Fibroblast of pulmonary artery (primary cell): ENCODE data around the gene MBD6.

ENCODE experiments used
- DNase-seq: peaks from one replicate; pipeline ENCODE4 v3.0.0-alpha.2; 2010; ENCODE audit warnings: low read depth
- H3K4me3 ChIP-seq: replicated peaks from 2 replicates; pipeline ENCODE4 v1.5.1; 2011; ENCODE audit warnings: low read depth, mild to moderate bottlenecking, control low read depth, low read length, moderate library complexity
- TF ChIP-seq, protein P1 (sequence below): IDR thresholded peaks from 2 replicates; pipeline ENCODE4 v1.5.1; 2011; ENCODE audit warnings: mild to moderate bottlenecking, control low read depth, low read length, inconsistent platforms; ENCODE audit errors: missing control alignments

Gene MBD6

GRCh38 chr12:57545809-57546437 lies 23.3 kb downstream of the MBD6 start:
- TF ChIP-seq, protein P1, sequence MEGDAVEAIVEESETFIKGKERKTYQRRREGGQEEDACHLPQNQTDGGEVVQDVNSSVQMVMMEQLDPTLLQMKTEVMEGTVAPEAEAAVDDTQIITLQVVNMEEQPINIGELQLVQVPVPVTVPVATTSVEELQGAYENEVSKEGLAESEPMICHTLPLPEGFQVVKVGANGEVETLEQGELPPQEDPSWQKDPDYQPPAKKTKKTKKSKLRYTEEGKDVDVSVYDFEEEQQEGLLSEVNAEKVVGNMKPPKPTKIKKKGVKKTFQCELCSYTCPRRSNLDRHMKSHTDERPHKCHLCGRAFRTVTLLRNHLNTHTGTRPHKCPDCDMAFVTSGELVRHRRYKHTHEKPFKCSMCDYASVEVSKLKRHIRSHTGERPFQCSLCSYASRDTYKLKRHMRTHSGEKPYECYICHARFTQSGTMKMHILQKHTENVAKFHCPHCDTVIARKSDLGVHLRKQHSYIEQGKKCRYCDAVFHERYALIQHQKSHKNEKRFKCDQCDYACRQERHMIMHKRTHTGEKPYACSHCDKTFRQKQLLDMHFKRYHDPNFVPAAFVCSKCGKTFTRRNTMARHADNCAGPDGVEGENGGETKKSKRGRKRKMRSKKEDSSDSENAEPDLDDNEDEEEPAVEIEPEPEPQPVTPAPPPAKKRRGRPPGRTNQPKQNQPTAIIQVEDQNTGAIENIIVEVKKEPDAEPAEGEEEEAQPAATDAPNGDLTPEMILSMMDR, result no peak
- peak overlapping the region; percentile 89 for H3K4me3 ChIP-seq
- DNase-seq, result no peak

DNA sequence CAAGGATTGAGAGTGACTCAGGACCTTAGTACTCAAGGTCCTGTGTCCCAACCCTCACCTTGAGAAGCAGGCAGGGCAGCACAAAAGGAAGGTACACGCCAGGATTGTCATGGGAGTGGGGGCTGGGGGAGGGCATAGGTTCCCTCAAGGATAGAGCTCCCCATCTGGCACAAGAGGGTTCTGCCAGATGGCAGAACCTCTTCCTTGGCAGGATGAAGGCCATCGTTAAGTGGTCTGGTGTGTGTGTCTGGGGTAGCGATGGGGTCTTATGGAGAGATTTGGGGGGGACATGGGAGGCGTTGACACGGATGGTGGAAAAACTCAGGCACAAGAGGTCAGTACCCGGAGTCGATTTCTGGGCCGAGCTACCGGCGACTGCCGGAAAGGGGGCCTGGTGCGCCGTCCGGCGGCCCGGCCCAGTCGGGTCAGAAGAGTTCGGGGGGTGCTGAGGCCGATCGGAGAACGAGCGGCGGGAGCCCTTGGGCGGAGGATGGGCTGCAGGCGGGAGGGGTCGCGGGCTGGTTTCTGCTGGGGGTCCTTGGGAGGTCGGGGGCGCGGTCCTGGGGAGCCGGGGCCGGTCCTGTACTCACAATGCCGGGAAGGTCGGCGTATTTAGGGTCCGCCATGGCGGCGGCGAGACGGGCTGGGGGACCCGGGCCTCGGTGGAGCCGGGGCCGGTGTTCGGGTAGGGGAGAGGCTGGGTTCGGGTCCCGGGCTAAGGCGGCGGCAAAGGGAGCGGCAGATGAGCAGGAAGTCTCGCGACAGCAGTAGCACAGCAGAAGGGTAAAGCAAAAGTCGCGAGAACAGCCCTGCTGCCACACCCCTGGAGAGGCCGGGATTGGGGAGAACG lies 24.0 kb downstream of the MBD6 start, which contains the start of gene DCTN2:
Gene DCTN2, minus strand, starts transcription at position 755 of the 850 bp plus-strand sequence. Its CDS starts 129 bp downstream, at position 626.
- peak within 1 kb of the TSS; percentile 89 for H3K4me3 ChIP-seq
- DNase-seq, result peak; percentile 98
- TF ChIP-seq, protein P1, result no peak

DNA sequence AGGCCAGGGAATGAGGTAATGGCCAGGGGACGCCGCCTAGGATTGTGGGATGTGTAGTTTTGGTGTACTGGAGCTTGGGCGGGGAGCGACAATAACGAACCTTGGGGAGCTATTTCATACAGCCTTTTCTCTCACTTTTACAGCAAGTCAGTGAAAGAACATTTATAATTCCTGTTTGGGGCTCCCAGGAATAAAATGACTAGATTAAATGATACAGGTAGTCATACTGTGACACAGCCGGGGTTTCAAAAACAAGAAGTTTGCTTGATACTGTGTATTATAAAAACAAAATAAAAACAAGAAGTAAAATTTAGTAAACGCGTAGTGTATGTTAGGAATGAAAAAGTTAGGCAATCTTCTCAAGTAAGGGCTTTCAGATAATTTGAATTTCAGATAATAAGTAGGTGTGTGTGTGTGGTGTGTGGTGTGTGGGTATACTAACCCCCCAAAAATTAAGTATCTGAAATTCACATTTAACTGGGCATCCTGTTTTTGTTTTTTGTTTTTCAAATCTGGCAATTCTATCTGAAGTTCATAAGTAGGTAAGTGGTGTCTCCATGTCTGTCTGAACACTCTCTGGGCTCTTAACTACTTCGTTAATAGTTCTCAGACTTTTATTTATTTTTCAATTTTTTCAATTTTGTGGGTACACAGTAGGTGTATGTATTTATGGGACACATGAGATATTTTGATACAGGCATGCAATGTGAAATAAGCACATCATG lies 24.8 kb downstream of the MBD6 start:
- DNase-seq, result no peak
- TF ChIP-seq, protein P1, result no peak
- H3K4me3 ChIP-seq, result peak overlapping the region; percentile 89

GRCh38 chr12:57548013-57548315 lies 25.3 kb downstream of the MBD6 start:
- H3K4me3 ChIP-seq, result no peak overlapping the region
- TF ChIP-seq, protein P1, result no peak
- DNase-seq, result no peak

DNA sequence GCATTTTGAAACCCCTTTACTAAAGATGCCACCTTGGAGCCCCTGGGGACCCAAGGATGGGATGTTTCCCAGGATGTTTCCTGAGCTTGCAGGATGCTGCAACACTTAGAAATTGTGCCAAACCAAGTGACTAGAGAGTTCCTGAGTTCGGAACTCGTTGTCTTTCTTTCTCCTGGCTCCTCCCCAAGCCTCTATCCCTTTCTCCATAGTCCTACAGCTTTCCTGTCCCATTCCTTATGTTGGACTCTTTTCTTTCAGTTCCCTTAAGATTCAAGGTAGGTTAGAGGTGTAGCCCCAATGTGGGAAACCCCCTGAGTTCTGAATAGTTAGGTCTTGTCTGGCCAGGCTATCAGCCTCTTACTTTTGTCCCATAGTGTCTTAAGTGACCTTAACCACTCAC lies 25.9 kb downstream of the MBD6 start:
- no peak for DNase-seq
- TF ChIP-seq, protein P1, result no peak
- no peak overlapping the region for H3K4me3 ChIP-seq

DNA sequence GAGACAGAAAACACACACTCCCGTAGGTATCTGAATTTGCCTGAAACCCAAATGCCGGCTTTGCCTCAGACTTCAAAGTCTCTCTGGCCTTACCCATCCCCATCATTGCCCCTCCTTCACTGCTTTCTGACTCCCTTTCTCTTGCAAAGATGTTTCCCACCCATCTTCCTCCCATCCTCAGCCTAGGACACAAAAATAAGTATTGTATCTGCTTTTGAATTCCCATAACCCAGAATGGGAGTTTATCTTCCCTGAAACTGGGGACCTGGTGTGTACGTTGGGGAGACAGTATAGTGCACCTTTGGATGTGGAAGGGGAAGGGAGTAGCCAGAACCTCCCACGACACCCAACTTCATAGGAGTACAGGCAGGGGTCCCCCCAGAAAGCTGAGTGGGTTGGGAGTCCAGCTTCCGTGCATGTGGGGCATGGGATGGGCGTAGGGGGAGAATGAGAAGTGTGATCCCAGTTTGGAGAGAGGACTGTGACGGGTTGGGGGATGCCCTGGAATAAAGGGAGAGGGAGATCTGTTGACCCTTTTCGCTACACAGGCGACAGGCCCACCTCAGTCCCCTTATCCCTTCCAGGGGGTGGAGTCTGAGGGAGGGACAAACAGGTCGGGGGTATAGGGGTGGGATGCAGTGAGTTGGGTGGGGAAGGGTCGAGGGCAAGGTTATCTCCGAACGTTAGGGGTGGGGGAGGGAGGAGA lies 26.7 kb downstream of the MBD6 start:
- no peak for DNase-seq
- TF ChIP-seq, protein P1, result no peak
- H3K4me3 ChIP-seq, result no peak overlapping the region
